HG03196 (cell line): ENCODE results near the gene KNCN.

Experiments used
- ATAC-seq: cut with Tn5 transposase; IDR thresholded peaks from one replicate; pipeline ENCODE4 v1.9.1; 2021; ENCODE audit not compliant: unreplicated experiment

KNCN gene

DNA sequence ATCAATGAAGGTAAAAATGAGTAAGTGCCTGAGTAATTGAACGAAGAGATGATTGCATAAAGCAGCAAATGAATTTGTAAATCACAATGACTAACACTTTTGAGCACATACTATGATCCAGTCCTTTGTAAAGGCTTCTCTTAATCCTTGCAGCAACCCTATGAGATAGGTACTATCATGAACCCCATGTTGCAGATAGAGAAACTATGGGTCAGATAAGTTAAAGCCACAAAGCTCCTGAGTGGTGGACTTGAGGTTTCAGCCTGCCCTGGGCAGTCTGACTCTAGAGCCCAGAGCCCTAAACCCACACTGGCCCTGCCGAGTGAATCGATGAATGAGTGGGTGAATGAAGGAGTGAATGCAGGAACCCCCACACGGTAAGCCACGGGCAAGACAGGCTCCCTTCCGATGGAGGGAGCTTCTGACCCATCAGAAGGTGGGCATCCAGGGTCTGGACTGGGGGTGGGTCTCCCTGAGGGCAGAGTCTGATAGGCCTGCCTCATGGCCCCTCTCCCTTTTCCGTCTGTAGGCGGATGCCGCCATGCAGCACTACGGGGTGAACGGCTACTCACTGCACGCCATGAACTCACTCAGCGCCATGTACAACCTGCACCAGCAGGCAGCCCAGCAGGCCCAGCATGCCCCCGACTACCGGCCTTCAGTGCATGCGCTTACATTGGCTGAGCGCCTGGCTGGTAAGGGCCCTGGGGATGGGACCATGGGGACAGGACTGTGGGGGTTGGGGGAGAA is 44.8 kb downstream of the KNCN start:
- no peak for ATAC-seq

- ATAC-seq, result no peak
These were observed 48.0 kb downstream of the KNCN start for GRCh38 chr1:46503421-46503820.

GRCh38 chr1:46501528-46501927 is 49.9 kb downstream of the KNCN start:
- no peak for ATAC-seq

- ATAC-seq, result no peak
These were observed 53.8 kb downstream of the KNCN start for GRCh38 chr1:46497665-46498064.

- no peak for ATAC-seq
These were observed 54.4 kb downstream of the KNCN start for GRCh38 chr1:46497020-46497419.

- ATAC-seq, result no peak
These were observed 54.9 kb downstream of the KNCN start for GRCh38 chr1:46496505-46496904.

DNA sequence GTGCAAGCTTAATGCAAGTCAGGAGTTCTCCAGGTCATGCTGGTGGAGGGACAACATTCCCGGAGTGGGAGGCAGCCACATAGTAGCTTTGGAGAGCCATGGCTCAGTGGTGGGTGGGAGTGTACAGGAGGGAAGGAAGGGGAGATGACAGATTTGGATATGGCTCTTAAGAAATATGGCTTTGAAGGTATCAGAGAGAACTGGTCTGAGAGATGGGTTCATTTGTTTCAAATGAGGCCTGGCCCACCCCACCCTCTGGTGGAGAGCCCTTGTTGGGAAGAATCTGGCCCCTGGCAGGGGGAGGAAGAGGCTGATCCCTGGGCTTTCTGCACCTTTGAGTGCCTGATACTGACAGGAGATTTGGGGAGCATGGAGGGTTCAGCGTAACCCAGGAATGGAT is 55.7 kb downstream of the KNCN start:
- no peak for ATAC-seq
